ENCODE results near the gene TAF3.

GRCh38 chr10:8060704-8061121, 242.4 kb downstream of the TAF3 start:
- TF ChIP-seq TAF1 (IDR thresholded peaks at IDR 0.05; ENCODE audit: borderline replicate concordance, low read depth, low read length), result no peak
- no peak for TF ChIP-seq CTCF (IDR thresholded peaks at IDR 0.05)
- TF ChIP-seq NFIC (IDR thresholded peaks at IDR 0.05; ENCODE audit: borderline replicate concordance), result no peak
- TF ChIP-seq USF2 (IDR thresholded peaks at IDR 0.05; ENCODE audit: borderline replicate concordance, low read depth, low read length), result no peak
- TF ChIP-seq NRF1 (IDR thresholded peaks at IDR 0.05; ENCODE audit: low read depth, low read length), result no peak
- no peak for TF ChIP-seq REST (IDR thresholded peaks at IDR 0.05; ENCODE audit: low read depth, low read length)
